Measurements from ENCODE around the gene KCNK3. TPM values are rescaled to one million over a fixed set of nuclear protein-coding genes. Genes with fewer than 3 reads are reported as not detected.

Gene KCNK3
- total RNA-seq, 1 experiment from 2014 or later: 0.09 TPM

DNA sequence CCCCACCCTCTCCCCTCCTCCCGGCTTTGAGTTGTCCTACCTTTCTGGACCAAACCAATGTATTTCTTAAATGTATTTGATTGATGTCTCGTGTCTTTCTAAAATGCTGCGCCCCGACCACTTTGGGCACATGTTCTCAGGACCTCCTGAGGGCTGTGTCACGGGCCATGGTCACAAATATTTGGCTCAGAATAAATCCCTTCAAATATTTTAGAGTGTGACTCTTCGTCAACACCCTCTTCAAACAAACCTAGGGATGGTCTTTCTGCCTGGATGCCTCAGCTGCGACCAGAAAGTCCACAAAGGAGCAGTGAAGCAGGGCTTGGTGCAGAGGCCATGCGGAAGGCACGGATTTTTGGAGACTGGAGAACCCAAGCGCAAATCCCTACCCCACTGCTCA lies 70.5 kb downstream of the KCNK3 start:
- no peaks in the 10 kb centered on the region for H4K20me1 ChIP-seq (ENCODE audit: control insufficient read depth, insufficient read depth, insufficient read length)
- no peak overlapping the region for H2BK5ac ChIP-seq (ENCODE audit: insufficient read length, low read length)
- no peak overlapping the region for H3K56ac ChIP-seq (ENCODE audit: insufficient read length, low read depth, low read length)
- H4K8ac ChIP-seq (replicated peaks; ENCODE audit: insufficient read length, low read depth, low read length): no peak overlapping the region
- Mint-ChIP-seq H3K27ac (no peak overlapping the region), H3K4me1 (peaks cover 23% of the 10 kb centered on the region in 2 experiments), H3K36me3 (ENCODE audit: insufficient read depth in 1 of 3, low read depth in 3 of 3) (no peaks in the 10 kb centered on the region), H3K9me3 (no peaks in the 10 kb centered on the region; a peak in 1 of 5 replicates), H3K27me3 (ENCODE audit: low read depth) (peaks cover 12% of the 10 kb centered on the region), H3K4me3 (peak overlapping the region; percentile 83 to 86; a peak in 3 of 5 replicates)
- peaks cover 4% of the 10 kb centered on the region for H3K23me2 ChIP-seq (ENCODE audit: insufficient read length, low read depth, low read length, poor library complexity, severe bottlenecking)
- no peak overlapping the region for H2AFZ ChIP-seq (ENCODE audit: low read length)
- H3K18ac ChIP-seq (ENCODE audit: insufficient read length, low read depth, low read length): no peak overlapping the region
- H3K4ac ChIP-seq (ENCODE audit: low read depth, low read length): no peak overlapping the region
- no peaks in the 10 kb centered on the region for H3K79me2 ChIP-seq (ENCODE audit: insufficient read depth, low read length)
- no peak overlapping the region for H3K23ac ChIP-seq (ENCODE audit: insufficient read length, low read depth, low read length)
- H3K4me2 ChIP-seq (ENCODE audit: insufficient read depth, insufficient read length, low read length): no peak overlapping the region
- H3K27ac ChIP-seq (ENCODE audit: insufficient read length, low read depth, low read length): no peak overlapping the region
- no peak overlapping the region for H2BK12ac ChIP-seq (ENCODE audit: insufficient read length, low read depth, low read length)
- no peak overlapping the region for H2AK5ac ChIP-seq (ENCODE audit: insufficient read length, low read length)
- no peak overlapping the region for H3K14ac ChIP-seq (ENCODE audit: insufficient read depth, low read length)
- H2BK15ac ChIP-seq (ENCODE audit: low read depth, low read length): no peak overlapping the region
- DNase-seq: no peak
- H3K9me3 ChIP-seq (ENCODE audit: control insufficient read depth, low read depth, low read length): no peaks in the 10 kb centered on the region
- peaks cover 7% of the 10 kb centered on the region; the same call in 1 of the 2 replicates for H3K4me1 ChIP-seq (ENCODE audit: insufficient read depth, low read length)
- H2BK120ac ChIP-seq (ENCODE audit: low read depth, low read length, poor library complexity, severe bottlenecking): no peak overlapping the region
- H4K5ac ChIP-seq (ENCODE audit: insufficient read length, low read depth, low read length): no peak overlapping the region
- TF ChIP-seq, protein P1, sequence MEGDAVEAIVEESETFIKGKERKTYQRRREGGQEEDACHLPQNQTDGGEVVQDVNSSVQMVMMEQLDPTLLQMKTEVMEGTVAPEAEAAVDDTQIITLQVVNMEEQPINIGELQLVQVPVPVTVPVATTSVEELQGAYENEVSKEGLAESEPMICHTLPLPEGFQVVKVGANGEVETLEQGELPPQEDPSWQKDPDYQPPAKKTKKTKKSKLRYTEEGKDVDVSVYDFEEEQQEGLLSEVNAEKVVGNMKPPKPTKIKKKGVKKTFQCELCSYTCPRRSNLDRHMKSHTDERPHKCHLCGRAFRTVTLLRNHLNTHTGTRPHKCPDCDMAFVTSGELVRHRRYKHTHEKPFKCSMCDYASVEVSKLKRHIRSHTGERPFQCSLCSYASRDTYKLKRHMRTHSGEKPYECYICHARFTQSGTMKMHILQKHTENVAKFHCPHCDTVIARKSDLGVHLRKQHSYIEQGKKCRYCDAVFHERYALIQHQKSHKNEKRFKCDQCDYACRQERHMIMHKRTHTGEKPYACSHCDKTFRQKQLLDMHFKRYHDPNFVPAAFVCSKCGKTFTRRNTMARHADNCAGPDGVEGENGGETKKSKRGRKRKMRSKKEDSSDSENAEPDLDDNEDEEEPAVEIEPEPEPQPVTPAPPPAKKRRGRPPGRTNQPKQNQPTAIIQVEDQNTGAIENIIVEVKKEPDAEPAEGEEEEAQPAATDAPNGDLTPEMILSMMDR (conservative IDR thresholded peaks at IDR 0.05): no peak
- H2BK20ac ChIP-seq (ENCODE audit: low read depth, low read length, poor library complexity, severe bottlenecking): no peak overlapping the region
- H4K91ac ChIP-seq (ENCODE audit: insufficient read length, low read depth, low read length): no peak overlapping the region
- H3T11ph ChIP-seq (ENCODE audit: low read length): no peak overlapping the region
- H3K9ac ChIP-seq (ENCODE audit: extremely low read depth, insufficient read length, low read length): no peak overlapping the region
- no CpG with 5 or more reads among the region's 10 CpGs for WGBS (ENCODE audit: extremely low coverage, insufficient read length, low lambda C conversion rate)
- no peaks in the 10 kb centered on the region for H3K27me3 ChIP-seq (ENCODE audit: insufficient read depth, low read length)
- H3K79me1 ChIP-seq (ENCODE audit: insufficient read depth, low read depth, low read length, poor library complexity, severe bottlenecking): no peaks in the 10 kb centered on the region

Data from H9 (cell line).